GM12874 (cell line): ENCODE data around the gene OTUD5.

ENCODE experiments used
- TF ChIP-seq, protein P1 (sequence below): IDR thresholded peaks from 2 replicates; pipeline ENCODE4 v1.5.1; 2011; ENCODE audit warnings: low read depth, mild to moderate bottlenecking, control low read depth, low read length, moderate library complexity; ENCODE audit not compliant: insufficient read depth

Gene OTUD5

GRCh38 chrX:48971249-48972219 lies 14.1 kb upstream of the OTUD5 start, which contains the start of gene KCND1:
TSS of gene KCND1 (minus strand) at chrX:48971844. CDS start at chrX:48970271, 1,573 bp downstream.
- TF ChIP-seq, protein P1, sequence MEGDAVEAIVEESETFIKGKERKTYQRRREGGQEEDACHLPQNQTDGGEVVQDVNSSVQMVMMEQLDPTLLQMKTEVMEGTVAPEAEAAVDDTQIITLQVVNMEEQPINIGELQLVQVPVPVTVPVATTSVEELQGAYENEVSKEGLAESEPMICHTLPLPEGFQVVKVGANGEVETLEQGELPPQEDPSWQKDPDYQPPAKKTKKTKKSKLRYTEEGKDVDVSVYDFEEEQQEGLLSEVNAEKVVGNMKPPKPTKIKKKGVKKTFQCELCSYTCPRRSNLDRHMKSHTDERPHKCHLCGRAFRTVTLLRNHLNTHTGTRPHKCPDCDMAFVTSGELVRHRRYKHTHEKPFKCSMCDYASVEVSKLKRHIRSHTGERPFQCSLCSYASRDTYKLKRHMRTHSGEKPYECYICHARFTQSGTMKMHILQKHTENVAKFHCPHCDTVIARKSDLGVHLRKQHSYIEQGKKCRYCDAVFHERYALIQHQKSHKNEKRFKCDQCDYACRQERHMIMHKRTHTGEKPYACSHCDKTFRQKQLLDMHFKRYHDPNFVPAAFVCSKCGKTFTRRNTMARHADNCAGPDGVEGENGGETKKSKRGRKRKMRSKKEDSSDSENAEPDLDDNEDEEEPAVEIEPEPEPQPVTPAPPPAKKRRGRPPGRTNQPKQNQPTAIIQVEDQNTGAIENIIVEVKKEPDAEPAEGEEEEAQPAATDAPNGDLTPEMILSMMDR: no peak

DNA sequence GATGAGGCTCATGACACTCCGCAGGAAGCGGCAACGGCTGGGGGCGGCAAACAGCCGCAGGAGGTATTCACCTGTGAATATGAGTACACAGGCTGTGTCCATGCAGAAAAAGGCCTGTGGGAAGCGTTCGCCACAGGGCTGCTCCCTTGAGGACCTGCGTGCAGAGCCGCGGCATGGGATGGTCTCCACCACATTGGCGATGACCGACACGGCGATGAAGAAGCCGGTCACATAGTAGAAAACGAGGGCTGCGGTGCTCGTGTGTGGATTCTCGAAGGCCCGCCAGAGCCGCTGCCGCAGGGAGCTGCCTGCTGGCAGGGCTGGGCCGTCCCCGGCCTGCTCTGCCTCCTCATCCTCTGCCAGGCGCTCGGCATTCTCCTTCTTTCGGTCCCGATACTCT lies 12.1 kb upstream of the OTUD5 start:
- TF ChIP-seq, protein P1: no peak

DNA sequence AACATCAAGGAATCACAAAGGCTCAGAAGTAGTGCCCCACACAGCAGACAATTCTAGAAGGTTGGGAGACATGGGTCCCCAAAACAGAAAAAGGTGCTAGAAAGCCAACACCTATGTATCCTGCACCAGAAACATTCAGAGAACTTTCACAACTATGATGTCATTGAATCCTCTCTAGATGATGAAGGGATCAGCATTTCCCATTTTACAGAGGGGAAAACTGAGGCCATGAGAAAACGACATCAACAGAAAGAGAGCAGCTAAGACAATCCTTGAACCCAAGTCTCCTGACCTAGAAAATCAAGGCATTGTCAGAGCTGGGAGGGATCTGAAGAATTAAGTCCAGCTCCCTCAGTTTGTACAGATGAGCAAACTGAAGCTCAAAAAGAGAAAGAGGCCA lies 11.0 kb upstream of the OTUD5 start:
- TF ChIP-seq, protein P1: no peak

DNA sequence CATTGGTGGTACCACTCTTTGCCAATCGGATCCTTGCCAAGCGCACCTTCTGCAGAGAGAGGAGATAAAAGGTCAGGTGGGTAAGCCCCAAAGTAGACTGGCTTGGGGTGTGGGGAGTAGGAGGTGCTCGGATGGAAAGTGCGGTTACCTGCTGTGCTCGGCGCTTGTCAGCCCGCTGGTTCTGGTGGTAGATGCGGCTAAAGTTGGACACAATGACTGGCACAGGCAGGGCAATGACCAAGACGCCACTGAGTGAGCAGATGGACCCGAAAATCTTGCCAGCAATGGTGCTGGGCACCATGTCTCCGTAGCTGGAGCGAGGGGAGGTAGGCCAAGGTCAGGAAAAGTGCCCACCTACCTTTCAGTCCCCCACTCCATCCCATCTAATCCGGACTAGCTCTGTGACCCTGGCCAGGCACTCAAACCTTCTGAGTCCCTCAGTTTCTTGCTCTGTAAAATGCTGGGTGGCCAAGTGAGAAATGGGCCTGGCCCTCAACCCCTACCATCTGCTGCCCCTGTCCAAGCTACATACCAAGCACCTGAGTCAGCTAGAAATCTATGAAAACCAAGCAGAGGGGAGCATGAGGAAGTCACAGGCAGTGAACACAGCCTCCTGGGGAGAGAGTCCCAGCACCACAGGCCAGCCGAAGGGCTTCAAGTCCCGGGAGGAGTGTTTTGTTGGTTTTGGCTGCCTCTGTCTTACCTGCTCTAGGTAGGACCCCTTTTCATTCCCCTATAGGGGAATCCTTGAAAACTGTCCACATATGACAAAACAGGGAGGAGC lies 9.6 kb upstream of the OTUD5 start:
- TF ChIP-seq, protein P1: no peak

GRCh38 chrX:48965959-48966358 lies 8.6 kb upstream of the OTUD5 start:
- TF ChIP-seq, protein P1: no peak

DNA sequence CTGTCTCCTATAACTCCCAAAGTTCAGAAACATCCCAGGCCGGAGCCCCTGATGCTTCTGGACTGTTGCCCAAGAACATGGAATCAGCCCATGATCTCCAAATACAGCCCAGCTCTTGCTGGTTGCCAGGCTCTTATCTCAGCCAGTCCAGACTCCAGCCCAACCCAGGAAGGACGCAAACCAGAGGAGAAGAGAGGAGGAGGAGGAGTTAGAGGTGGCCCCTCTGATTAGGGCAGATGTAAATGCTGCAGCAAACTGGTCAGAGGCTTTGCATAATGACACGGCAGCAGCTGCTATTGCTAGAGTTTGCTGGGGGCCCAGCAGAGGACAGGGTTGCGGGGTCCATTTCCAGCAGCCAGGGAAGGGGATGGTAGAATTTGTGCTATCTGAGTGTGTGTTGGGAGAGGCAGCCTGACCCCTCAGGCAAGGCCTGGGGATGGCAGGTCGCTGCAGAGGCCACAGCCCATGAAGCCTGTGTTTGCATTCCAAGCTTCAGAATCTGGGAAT lies 4.2 kb upstream of the OTUD5 start:
- TF ChIP-seq, protein P1: no peak

- TF ChIP-seq, protein P1: no peak
These were observed 2.9 kb upstream of the OTUD5 start for GRCh38 chrX:48960291-48960690.
